Measurements from ENCODE around the gene ANKRD40.

Gene ANKRD40

DNA sequence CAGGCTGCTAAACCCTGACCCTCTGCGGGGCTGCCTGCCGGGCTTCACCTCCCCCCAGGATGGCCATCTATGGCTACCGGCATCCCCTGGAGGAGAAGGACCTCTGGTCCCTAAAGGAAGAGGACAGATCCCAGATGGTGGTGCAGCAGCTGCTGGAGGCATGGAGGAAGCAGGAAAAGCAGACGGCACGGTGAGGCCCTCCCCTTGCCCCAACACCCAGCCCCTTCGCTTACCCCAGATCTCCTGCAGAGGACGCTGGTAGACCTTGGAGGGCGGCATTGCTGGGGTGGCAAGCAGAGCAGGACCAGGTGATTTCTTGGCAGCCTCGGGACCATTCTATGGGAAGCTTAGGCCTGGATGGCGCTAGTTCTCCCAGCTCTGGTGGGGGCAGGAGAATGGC, 48.5 kb downstream of the ANKRD40 start:
- H3K27me3 ChIP-seq (ENCODE audit: low read length) = no peaks in the 10 kb centered on the region
- H3K79me2 ChIP-seq (ENCODE audit: insufficient read depth, low read length) = no peaks in the 10 kb centered on the region
- no peak overlapping the region for H2AFZ ChIP-seq (ENCODE audit: low read depth, low read length, severe bottlenecking)
- H3K4me2 ChIP-seq (ENCODE audit: low read depth, low read length, poor library complexity, severe bottlenecking) = no peak overlapping the region
- H4K20me1 ChIP-seq (ENCODE audit: low read depth, low read length) = no peaks in the 10 kb centered on the region
- H3K27ac ChIP-seq (ENCODE audit: low read depth, low read length) = no peak overlapping the region
- no peak overlapping the region for H3K4me3 ChIP-seq (ENCODE audit: insufficient read depth, low read length, poor library complexity, severe bottlenecking)
- no peaks in the 10 kb centered on the region for H3F3A ChIP-seq (ENCODE audit: insufficient read depth)
- TF ChIP-seq, protein P1, sequence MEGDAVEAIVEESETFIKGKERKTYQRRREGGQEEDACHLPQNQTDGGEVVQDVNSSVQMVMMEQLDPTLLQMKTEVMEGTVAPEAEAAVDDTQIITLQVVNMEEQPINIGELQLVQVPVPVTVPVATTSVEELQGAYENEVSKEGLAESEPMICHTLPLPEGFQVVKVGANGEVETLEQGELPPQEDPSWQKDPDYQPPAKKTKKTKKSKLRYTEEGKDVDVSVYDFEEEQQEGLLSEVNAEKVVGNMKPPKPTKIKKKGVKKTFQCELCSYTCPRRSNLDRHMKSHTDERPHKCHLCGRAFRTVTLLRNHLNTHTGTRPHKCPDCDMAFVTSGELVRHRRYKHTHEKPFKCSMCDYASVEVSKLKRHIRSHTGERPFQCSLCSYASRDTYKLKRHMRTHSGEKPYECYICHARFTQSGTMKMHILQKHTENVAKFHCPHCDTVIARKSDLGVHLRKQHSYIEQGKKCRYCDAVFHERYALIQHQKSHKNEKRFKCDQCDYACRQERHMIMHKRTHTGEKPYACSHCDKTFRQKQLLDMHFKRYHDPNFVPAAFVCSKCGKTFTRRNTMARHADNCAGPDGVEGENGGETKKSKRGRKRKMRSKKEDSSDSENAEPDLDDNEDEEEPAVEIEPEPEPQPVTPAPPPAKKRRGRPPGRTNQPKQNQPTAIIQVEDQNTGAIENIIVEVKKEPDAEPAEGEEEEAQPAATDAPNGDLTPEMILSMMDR (IDR thresholded peaks at IDR 0.05; ENCODE audit: insufficient read depth, low read length, poor library complexity, severe bottlenecking) = no peak
- no peak for TF ChIP-seq EZH2phosphoT487 (conservative IDR thresholded peaks at IDR 0.05; ENCODE audit: low read length)
- no peaks in the 10 kb centered on the region for H3K36me3 ChIP-seq (ENCODE audit: low read length)
- no peak overlapping the region for H3K9ac ChIP-seq (ENCODE audit: low read length)
- H3K9me2 ChIP-seq (replicated peaks; ENCODE audit: insufficient read depth, low read length) = no peaks in the 10 kb centered on the region
- H3K9me3 ChIP-seq (ENCODE audit: insufficient read depth, low read length) = no peaks in the 10 kb centered on the region

DNA sequence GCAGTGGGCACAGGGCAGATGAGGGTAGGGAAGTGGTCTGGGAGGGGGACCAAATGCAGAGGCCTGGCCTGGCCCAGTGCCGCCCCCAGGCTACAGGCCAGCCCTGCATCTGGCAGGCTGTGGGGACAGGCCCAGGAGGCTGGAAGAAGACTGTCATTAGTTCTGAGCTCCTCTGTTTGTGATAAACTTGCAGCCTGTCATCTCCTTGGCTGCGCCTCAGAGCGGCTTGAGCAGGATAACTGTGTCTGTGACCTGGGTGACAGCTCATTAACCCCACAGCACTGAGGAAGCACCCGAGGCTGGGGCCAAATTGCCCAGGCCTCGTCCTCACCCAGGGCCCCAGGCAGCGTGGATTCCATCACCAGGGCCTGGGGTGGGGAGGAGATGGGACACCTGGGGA, 49.1 kb downstream of the ANKRD40 start:
- no peak overlapping the region for H3K27ac ChIP-seq (ENCODE audit: low read depth, low read length)
- H3K4me3 ChIP-seq (ENCODE audit: insufficient read depth, low read length, poor library complexity, severe bottlenecking) = no peak overlapping the region
- TF ChIP-seq EZH2phosphoT487 (conservative IDR thresholded peaks at IDR 0.05; ENCODE audit: low read length) = no peak
- no peaks in the 10 kb centered on the region for H3F3A ChIP-seq (ENCODE audit: insufficient read depth)
- no peak overlapping the region for H3K9ac ChIP-seq (ENCODE audit: low read length)
- H3K4me2 ChIP-seq (ENCODE audit: low read depth, low read length, poor library complexity, severe bottlenecking) = no peak overlapping the region
- no peaks in the 10 kb centered on the region for H3K9me2 ChIP-seq (replicated peaks; ENCODE audit: insufficient read depth, low read length)
- no peaks in the 10 kb centered on the region for H3K79me2 ChIP-seq (ENCODE audit: insufficient read depth, low read length)
- no peaks in the 10 kb centered on the region for H3K36me3 ChIP-seq (ENCODE audit: low read length)
- H3K27me3 ChIP-seq (ENCODE audit: low read length) = no peaks in the 10 kb centered on the region
- no peak overlapping the region for H2AFZ ChIP-seq (ENCODE audit: low read depth, low read length, severe bottlenecking)
- no peaks in the 10 kb centered on the region for H3K9me3 ChIP-seq (ENCODE audit: insufficient read depth, low read length)
- no peaks in the 10 kb centered on the region for H4K20me1 ChIP-seq (ENCODE audit: low read depth, low read length)

DNA sequence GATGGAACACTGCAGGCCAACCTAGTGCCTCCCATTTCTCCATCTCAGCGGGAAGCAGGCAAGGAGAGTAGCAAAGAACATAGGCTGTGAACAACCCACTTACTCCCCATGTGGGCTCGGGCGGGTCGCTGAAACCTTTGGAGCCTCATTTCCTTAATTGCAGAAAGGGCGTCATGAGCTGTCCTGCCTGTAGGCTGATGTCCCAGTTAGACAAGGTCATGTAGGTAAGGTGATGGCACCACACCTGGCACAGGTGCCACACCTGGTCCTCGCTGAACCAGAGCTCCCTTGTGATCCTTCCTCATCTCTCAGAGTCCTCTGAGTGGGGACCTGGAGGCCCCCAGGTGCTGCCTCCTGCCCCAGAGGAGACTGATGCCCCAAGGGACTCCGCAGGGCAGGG, 50.1 kb downstream of the ANKRD40 start:
- Histone ChIP-seq H3K27me3 (ENCODE audit: low read length) (no peaks in the 10 kb centered on the region), H3K79me2 (ENCODE audit: insufficient read depth, low read length) (no peaks in the 10 kb centered on the region), H3K9me3 (ENCODE audit: insufficient read depth, low read length) (no peaks in the 10 kb centered on the region), H3F3A (ENCODE audit: insufficient read depth) (no peaks in the 10 kb centered on the region), H3K4me3 (ENCODE audit: insufficient read depth, low read length, poor library complexity, severe bottlenecking) (no peak overlapping the region), H2AFZ (ENCODE audit: low read depth, low read length, severe bottlenecking) (no peak overlapping the region), H4K20me1 (ENCODE audit: low read depth, low read length) (no peaks in the 10 kb centered on the region), H3K4me2 (ENCODE audit: low read depth, low read length, poor library complexity, severe bottlenecking) (no peak overlapping the region), H3K9ac (ENCODE audit: low read length) (no peak overlapping the region), H3K9me2 (replicated peaks; ENCODE audit: insufficient read depth, low read length) (no peaks in the 10 kb centered on the region), H3K27ac (ENCODE audit: low read depth, low read length) (no peak overlapping the region), H3K36me3 (ENCODE audit: low read length) (no peaks in the 10 kb centered on the region)
- TF ChIP-seq, protein P1 (IDR thresholded peaks at IDR 0.05; ENCODE audit: insufficient read depth, low read length, poor library complexity, severe bottlenecking) = no peak
- no peak for TF ChIP-seq EZH2phosphoT487 (conservative IDR thresholded peaks at IDR 0.05; ENCODE audit: low read length)

DNA sequence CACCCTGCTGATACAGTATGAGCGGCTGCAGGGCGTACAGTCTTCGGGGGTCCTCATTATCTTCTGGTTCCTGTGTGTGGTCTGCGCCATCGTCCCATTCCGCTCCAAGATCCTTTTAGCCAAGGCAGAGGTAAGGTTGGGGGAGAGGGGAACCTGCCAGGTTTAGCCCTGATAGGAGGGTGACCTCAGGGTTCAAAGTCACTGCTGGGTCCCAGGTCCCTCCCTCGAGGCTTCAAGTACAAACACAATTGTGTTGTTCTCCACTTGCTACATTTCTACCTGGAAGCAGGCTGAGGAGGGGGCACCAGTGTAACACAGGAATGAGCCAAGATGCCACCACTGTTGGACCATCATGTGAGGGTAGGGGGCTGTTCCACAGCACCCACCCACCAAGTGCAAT, 50.7 kb downstream of the ANKRD40 start:
- no peak for TF ChIP-seq EZH2phosphoT487 (conservative IDR thresholded peaks at IDR 0.05; ENCODE audit: low read length)
- TF ChIP-seq, protein P1 (IDR thresholded peaks at IDR 0.05; ENCODE audit: insufficient read depth, low read length, poor library complexity, severe bottlenecking) = no peak
- Histone ChIP-seq H3K9ac (ENCODE audit: low read length) (no peak overlapping the region), H3K27ac (ENCODE audit: low read depth, low read length) (no peak overlapping the region), H3K27me3 (ENCODE audit: low read length) (no peaks in the 10 kb centered on the region), H3K4me2 (ENCODE audit: low read depth, low read length, poor library complexity, severe bottlenecking) (no peak overlapping the region), H3K9me3 (ENCODE audit: insufficient read depth, low read length) (no peaks in the 10 kb centered on the region), H3K36me3 (ENCODE audit: low read length) (no peaks in the 10 kb centered on the region), H3K9me2 (replicated peaks; ENCODE audit: insufficient read depth, low read length) (no peaks in the 10 kb centered on the region), H4K20me1 (ENCODE audit: low read depth, low read length) (no peaks in the 10 kb centered on the region), H3K4me3 (ENCODE audit: insufficient read depth, low read length, poor library complexity, severe bottlenecking) (no peak overlapping the region), H3K79me2 (ENCODE audit: insufficient read depth, low read length) (no peaks in the 10 kb centered on the region), H3F3A (ENCODE audit: insufficient read depth) (no peaks in the 10 kb centered on the region), H2AFZ (ENCODE audit: low read depth, low read length, severe bottlenecking) (no peak overlapping the region)

Data from SU-DHL-6 (cell line).